Stimulated activated CD8-positive, alpha-beta memory T cell treated with anti-CD3 and anti-CD28 coated beads, Interleukin-12 subunit alpha, Interleukin-12 subunit beta, amount 100 ng/mL, for 24 hours (primary cell): Measurements from ENCODE around the gene BCL11B.
"Not testable (repeated sequence)": the region's sequence is repeated elsewhere in the genome, so short reads cannot be mapped to it uniquely, and the experiment has no call there.

Experiments
- DNase-seq: peaks from one replicate; pipeline ENCODE4 v3.0.0-alpha.2; 2020; ENCODE audit errors: extremely low read depth

Gene BCL11B

DNA sequence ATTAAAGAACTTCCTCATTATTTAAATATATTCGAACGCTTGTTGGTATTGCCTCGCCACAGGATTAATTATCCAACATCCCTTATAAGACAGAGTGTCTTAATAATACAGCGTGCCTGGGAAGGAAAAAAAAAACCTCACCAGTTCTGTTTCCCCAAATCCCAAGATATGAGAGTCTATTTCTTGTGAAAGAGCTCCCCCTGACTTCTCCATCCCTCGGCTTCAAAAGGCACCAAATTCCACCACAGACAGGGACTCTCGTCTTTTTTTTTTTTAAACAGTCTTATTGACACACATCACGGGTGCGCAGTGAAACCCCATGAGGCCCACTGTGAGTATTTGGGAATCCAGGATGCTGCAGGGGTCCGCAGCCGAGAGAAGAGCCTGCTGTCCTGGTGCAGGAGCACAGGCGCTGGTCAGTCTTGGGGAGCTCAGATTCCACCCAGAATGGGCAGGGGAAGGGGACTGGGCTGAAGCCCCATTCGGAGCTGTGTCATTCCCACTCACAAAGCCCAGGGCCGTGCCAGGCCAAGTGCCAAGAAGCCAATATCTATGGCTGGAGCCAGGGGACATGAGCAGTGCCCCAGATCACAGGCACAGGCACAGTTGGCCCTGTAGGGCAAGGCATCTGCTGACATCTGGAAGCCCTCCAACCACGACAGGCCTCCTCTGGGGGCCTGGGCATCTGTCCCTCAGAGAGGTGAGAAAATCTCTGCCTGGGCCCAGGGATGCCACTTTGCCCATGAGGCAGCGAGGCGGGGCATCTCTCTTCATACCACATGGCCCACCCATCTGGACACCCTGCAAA is 71.9 kb downstream of the BCL11B start:
- DNase-seq, result no peak

DNA sequence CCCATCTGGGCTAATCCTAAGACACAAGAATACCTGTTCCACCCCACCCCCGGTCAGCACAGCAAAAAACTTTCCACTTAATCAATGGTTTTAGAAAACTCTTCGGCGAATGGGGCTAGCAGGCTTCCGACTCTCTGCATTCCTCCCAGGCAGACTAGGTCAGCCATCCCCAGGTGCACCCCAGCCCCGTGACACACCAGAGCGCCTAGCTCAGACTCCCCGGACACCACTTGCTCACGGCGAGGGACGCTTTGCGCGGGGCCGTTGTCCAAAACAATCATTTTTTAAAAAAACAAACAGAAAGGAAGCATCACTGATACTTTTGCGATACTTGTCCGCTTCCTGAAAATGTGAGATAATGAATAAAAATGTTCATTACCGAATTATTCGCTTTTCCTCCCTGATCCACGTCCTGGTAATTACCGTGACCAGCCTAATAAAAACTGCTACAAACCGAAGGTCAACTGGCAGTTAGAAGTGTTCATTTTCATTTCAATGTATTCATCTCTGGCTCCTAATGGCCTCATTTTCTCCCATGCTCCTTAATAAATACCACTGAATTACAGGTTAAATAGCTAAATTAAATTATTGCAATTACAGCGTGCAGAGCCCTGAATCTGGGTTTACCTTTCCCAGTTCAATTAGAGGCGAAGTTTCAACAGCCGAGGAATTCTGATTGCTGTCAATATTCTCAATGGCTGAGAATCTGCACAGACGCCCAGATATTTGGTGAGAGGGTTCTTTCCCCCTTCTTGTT is 73.1 kb downstream of the BCL11B start:
- DNase-seq, result no peak

- no peak for DNase-seq
Measured at GRCh38 chr14:99196310-99196650, 75.7 kb downstream of the BCL11B start.

- DNase-seq, result no peak
Measured at GRCh38 chr14:99195602-99196309, 76.2 kb downstream of the BCL11B start.

GRCh38 chr14:99194736-99195135 is 77.3 kb downstream of the BCL11B start:
- DNase-seq, result no peak

GRCh38 chr14:99194136-99194535 is 77.9 kb downstream of the BCL11B start:
- DNase-seq, result no peak

DNA sequence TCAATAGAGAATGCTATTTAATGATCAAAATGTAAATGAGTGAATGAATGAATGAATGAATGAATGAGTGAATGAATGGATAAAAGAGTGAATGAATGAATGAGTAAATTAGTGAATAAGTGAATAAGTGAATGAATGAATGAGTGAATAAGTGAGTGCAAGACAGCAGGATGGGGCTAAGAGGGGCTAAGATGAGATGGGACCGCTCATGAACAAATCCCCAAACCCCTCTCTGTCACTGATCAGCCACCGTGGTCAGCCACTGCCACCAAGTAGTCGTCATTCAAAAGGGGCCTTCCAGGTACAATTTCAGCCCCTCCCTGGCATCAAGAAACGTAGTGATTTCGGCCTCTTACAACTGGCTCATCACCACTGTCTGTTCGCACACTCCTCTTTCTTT is 79.2 kb downstream of the BCL11B start:
- no peak for DNase-seq

- no peak for DNase-seq
Measured at GRCh38 chr14:99192028-99192621, 79.9 kb downstream of the BCL11B start.

DNA sequence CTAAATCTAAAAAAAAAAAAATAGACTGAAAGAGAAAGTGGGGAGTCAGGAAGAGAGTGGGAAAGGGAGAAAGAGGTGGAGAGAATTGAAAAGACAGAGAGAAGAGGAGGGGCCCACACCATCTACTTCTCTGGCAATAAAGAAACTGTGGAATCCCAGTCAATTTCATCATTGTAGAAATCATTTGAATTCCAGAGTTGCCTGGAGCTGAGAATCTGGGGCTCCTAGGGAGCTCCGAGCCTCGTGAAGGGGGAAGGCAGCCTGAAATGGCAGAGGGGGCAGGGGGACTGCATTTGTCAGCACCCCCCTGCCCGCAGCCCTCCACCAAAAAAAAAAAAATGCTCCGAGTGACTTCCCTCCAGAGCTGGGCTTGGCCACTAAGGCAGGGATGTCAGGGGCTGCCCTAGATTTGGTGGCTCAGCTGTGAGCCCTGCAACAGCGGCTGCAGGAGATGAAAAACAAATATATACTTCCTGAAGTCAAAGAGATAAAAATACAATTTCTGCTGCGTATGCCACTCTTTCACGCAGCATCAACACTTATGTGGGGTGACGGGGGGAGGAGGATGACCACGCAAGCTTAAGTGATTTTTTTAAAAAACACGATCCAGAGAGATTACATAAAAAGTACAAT is 80.5 kb downstream of the BCL11B start:
- no peak for DNase-seq

DNA sequence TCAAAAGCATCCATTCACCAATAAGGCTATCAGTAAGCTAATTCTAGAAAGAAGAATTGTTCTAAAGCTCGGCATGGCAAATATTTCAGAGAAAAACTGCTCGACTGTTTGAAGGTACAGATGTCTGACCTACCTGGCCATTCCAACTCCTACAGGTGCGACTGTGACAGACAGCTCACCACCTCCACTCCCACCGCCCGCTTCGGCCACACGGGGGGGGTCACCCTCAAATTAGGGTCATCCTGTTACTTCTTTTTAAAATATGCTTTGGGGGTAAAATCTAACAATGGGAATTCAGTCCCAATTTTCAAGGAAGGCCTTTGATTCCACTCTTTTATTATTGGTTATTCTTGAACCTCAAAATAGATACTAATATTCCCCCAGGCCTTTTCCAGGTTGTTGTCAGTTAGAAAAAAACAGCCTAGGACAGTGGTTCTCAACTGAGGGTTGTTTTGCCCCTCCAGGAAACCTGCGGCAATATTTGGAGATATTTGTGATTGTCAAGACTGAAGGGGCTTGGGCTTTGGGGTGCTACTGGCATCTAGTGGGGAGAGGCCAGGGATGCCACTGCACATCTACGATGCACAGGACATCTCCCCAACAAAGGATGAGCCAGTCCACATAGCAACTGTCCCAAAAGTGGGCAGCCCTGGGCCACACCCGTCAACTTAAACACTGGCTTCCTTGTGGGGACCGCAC is 81.2 kb downstream of the BCL11B start:
- no peak for DNase-seq

- DNase-seq, result no peak
Measured at GRCh38 chr14:99189201-99189801, 82.7 kb downstream of the BCL11B start.

DNA sequence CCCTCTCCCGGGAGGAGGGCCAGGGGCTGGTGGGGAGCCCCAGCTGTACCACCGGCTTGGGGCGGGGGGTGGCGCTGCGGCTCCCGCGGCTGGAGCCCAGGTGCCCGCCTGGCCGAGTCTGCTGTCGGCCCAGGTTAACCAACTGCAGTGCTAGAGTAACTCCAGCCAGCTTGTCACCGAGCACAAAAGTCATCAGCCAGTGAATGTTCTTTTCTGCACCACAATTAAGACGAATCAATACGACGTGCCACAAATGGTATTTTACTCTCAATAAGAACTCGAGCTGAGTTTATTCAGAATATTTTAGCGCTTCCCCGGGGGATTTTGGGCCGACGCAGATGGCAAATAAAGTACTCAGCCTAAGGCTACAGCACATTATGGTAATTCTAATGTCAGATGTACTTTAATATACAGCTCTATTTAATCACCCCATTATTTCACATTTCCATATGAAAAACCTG is 83.2 kb downstream of the BCL11B start:
- no peak for DNase-seq

GRCh38 chr14:99187858-99188257 is 84.1 kb downstream of the BCL11B start:
- no peak for DNase-seq

DNA sequence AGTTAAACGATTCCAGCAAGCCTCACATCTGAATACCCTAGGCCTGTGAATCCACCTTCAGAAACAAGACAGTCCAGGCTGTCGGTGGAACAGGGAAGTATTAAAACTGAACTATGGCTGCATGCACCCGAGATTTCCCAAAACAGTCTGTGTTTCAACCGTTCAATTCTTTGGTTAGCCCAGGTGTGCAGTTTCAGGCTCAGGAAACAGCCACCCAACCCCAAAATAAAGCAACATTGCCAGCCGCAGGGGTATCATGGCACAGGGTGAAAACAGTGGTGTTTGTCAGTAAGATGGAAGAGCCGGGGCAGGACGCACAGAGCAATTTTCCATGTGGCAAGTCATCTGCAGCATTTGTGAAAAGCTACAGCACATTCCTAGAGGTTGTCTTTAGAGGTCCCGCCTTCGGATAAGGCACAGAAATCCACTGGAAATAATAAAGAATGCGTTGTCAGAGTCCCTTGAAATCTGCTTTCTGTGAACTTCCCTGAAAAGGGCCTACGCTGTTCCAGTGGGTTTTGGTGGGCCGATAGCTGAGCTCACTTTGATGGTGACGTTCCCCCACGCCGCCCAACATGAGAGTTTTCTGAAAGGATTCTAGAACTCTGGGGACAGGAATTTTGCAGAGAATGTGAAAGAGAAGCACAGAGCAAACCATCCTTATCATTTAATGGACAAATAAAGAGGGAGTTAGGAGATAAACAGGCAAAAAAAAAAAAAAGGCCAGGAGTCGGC is 84.9 kb downstream of the BCL11B start:
- no peak for DNase-seq

GRCh38 chr14:99186336-99186735 is 85.7 kb downstream of the BCL11B start:
- DNase-seq, result not testable (repeated sequence)

DNA sequence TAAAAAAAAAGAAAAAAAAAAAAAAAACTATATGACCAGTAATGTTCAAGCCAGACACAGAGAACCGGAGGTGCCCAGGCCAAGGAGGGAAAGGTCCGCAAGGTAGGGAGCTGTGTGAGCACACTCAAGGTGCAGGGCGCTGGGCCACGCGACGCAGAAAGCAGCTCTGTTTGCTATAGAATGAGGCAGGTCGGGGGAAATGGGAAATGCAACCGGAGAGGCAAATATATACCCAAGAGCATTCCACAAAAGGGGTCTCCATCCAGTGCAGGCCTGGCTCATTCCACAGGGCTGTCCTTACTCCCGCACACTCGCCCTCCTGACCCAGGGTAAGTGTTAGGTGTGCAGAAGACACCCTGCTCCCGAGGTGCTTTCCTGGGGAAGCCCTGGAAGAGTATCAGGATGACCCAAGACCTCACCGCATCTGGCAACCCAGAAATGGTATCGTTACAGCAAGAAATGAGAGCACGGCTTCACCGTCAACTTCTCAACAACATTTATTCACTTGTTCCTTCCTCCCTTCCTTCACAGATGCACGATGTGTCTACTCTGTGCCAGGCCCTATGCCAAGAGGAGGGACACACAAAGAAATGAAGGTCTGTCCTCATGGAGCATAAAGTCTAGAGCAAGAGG is 86.4 kb downstream of the BCL11B start:
- DNase-seq, result no peak

DNA sequence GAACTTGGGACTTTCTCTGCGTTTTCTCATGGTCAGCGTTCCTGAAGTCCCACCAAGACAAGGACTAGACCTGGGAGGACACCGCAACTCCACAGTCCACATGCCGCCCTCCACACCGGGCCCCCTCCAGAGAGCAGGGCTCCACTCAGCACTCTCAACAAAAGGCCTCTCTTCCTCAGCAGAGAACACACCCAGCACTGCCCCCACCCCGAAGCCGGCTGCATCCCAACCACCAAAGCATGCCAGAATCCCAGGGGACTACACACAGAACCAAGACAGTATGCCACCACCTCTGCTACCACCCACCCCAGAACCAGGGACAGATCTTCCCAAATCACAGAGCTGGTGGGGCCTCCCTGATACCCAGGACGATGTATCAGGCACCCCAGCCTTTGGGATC is 88.3 kb downstream of the BCL11B start:
- DNase-seq, result no peak

DNA sequence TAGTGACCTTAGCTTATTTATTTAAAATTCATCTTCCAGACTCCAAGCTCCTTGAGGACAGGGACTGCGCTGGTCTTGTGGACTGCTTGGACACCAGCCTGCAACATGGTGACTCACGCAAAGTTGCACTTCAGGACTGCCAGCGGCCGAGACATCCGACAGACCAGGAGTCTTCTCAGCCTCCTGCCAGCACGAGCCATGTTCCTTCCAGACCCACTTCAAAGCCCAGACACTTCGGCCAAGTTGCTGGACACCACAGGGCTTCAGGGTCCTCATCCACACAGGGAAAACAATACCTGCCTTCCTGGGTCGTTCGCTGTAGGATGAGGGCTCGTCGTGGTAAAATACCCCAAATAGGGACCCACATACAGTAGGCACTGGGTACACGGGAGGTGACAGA is 88.7 kb downstream of the BCL11B start:
- no peak for DNase-seq

- DNase-seq, result no peak
Measured at GRCh38 chr14:99182548-99183250, 89.3 kb downstream of the BCL11B start.
